Type B pancreatic cell (in vitro differentiated cells): ENCODE data around the gene SAPCD2. TPM values are rescaled to one million over a fixed set of nuclear protein-coding genes. Genes with fewer than 3 reads are reported as not detected.

Source experiments
- DNase-seq: peaks from one replicate; pipeline ENCODE4 v3.0.0; 2021; ENCODE audit warnings: mixed read lengths; ENCODE audit not compliant: unreplicated experiment; ENCODE audit errors: extremely low spot score
- H3K27ac Mint-ChIP-seq: 2 replicates; pipeline ENCODE4 v1.8.0; 2021; ENCODE audit warnings: mild to moderate bottlenecking, mixed read lengths
- H3K27me3 Mint-ChIP-seq: 2 replicates; pipeline ENCODE4 v1.8.0; 2021; ENCODE audit warnings: mixed read lengths
- H3K36me3 Mint-ChIP-seq: 2 replicates; pipeline ENCODE4 v1.8.0; 2021; ENCODE audit warnings: mixed read lengths
- H3K4me1 Mint-ChIP-seq: one replicate; pipeline ENCODE4 v1.8.0; 2021; ENCODE audit warnings: mixed read lengths; ENCODE audit not compliant: unreplicated experiment
- H3K4me3 Mint-ChIP-seq: 2 replicates; pipeline ENCODE4 v1.8.0; 2021; ENCODE audit warnings: mild to moderate bottlenecking, mixed read lengths
- H3K9me3 Mint-ChIP-seq: 2 replicates; pipeline ENCODE4 v1.8.0; 2021; ENCODE audit warnings: mixed read lengths
- CTCF ChIP-seq: fragments of 200-600 bp; sonication (generic); conservative IDR thresholded peaks from 2 replicates; pipeline ENCODE4 v1.5.0; 2021; ENCODE audit warnings: antibody characterized with exemption, mild to moderate bottlenecking
- total RNA-seq: library from RNA; stranded (reverse); gene quantifications from 2 replicates; pipeline ENCODE4 v1.2.1, GENCODE V29; 2021; ENCODE audit warnings: low replicate concordance

The SAPCD2 gene
- total RNA-seq, 1 donor from 2014 or later: 19.1 TPM

GRCh38 chr9:137095664-137096517 is 25.5 kb upstream of the SAPCD2 start:
- Mint-ChIP-seq H3K4me1 (no peaks in the 10 kb centered on the region), H3K27ac (no peak overlapping the region), H3K27me3 (no peaks in the 10 kb centered on the region), H3K36me3 (peaks cover 5% of the 10 kb centered on the region), H3K4me3 (no peak overlapping the region), H3K9me3 (no peaks in the 10 kb centered on the region)
- no peak for TF ChIP-seq CTCF
- DNase-seq: no peak

GRCh38 chr9:137089232-137089947 is 19.0 kb upstream of the SAPCD2 start:
- Mint-ChIP-seq H3K4me3 (no peak overlapping the region), H3K27me3 (no peaks in the 10 kb centered on the region), H3K4me1 (peaks cover 8% of the 10 kb centered on the region), H3K9me3 (no peaks in the 10 kb centered on the region), H3K36me3 (no peaks in the 10 kb centered on the region), H3K27ac (no peak overlapping the region)
- DNase-seq: no peak
- no peak for TF ChIP-seq CTCF

- Mint-ChIP-seq H3K4me1 (peaks cover 8% of the 10 kb centered on the region), H3K27ac (peak overlapping the region; percentile 35), H3K36me3 (no peaks in the 10 kb centered on the region), H3K9me3 (no peaks in the 10 kb centered on the region), H3K4me3 (peak overlapping the region; percentile 92), H3K27me3 (peaks cover 9% of the 10 kb centered on the region)
- no peak for DNase-seq
- TF ChIP-seq CTCF: no peak
Observed at GRCh38 chr9:137088121-137088520, 17.8 kb upstream of the SAPCD2 start.

- no peak for TF ChIP-seq CTCF
- Mint-ChIP-seq H3K36me3 (no peaks in the 10 kb centered on the region), H3K27ac (peak overlapping the region; percentile 35), H3K9me3 (no peaks in the 10 kb centered on the region), H3K27me3 (peaks cover 9% of the 10 kb centered on the region), H3K4me3 (peak overlapping the region; percentile 92), H3K4me1 (peaks cover 8% of the 10 kb centered on the region)
- DNase-seq: no peak
Observed at GRCh38 chr9:137087409-137087925, 17.1 kb upstream of the SAPCD2 start.

GRCh38 chr9:137086531-137087408 is 16.4 kb upstream of the SAPCD2 start, which contains the start of gene MAN1B1:
TSS of gene MAN1B1 (plus strand) at chr9:137086985. CDS start at chr9:137087000, 15 bp downstream.
- Mint-ChIP-seq H3K36me3 (no peaks in the 10 kb centered on the region), H3K4me1 (peaks cover 8% of the 10 kb centered on the region), H3K27ac (peak within 1 kb of the TSS; percentile 93), H3K27me3 (peaks cover 12% of the 10 kb centered on the region), H3K4me3 (peak within 1 kb of the TSS; percentile 92), H3K9me3 (no peaks in the 10 kb centered on the region)
- DNase-seq: peak; percentile 99
- TF ChIP-seq CTCF: no peak
